HT-29 (cell line): ENCODE data around the gene PPP1R17. TPM values are rescaled to one million over a fixed set of nuclear protein-coding genes. Genes with fewer than 3 reads are reported as not detected.
A peak's percentile ranks its signal among the peaks of the same experiment; 100 is the strongest.

Experiments
- DNase-seq: peaks from one replicate; pipeline ENCODE4 v3.0.0-alpha.2; 2015; ENCODE audit warnings: low spot score
- total RNA-seq: library from RNA; depleted of rRNA; stranded (reverse); fragments of >200 nt; shearing (Covaris generic); gene quantifications from 2 replicates; pipeline ENCODE4 v1.2.3, GENCODE V29; 2014; rRNA removed

PPP1R17 gene
- total RNA-seq, 1 experiment from 2014 or later: not detected

DNA sequence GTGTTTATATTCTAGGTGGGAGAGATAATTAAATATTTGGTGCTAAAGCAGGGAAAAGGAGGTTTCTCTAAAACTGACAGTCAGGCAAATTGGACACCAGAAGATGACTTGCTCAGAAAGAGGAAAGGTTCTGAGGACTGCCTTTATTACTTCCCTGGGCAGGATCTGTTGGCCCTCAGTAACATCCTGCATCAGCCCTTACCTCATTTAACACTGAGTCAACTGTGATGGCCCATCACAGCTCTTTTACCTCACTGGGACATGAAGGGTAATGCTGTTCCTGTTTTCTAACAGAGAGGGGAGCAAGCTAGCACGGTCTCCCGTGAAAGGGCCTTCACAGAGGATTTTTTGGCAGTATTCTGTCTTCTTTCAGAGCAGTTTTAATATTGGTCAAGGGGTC, 12.0 kb downstream of the PPP1R17 start:
- DNase-seq: no peak

DNA sequence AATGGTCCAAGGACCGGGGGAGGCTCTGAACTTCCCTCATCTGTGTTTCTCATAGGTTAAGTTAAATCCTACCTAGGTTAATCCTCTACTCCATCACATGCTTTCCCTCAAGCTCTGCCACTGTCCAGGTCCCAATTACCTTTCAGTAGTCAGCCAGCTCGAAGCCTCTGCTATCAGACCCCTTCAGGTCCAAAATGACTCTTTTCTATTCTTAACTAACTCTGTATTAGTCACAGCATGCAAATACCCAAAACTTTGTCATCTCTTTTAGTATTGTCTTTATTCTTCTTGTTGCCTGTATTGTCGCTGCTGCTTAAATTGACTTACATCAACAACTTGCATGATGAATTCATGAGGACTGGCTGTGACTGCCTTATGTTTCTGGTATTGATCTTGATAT, 15.3 kb downstream of the PPP1R17 start:
- no peak for DNase-seq

DNA sequence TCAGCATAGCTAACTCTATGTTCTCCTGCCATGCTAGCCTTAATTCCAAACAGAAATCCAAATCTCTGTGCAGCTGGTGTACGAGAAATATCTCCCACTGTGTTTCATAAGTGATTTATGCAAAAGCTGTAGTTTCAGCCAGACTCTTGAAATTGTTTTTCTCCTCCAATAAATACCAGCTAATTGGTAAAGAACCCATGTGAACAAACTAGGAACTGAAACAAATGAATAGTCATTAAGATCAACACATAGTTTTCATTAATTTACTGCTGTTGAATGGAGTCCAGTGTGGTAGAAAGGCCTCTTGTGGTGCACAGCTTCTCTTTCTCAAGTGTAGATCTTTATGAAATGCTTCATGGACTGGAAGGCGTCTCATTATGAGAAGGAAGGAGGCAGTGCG, 18.4 kb downstream of the PPP1R17 start:
- DNase-seq: no peak

DNA sequence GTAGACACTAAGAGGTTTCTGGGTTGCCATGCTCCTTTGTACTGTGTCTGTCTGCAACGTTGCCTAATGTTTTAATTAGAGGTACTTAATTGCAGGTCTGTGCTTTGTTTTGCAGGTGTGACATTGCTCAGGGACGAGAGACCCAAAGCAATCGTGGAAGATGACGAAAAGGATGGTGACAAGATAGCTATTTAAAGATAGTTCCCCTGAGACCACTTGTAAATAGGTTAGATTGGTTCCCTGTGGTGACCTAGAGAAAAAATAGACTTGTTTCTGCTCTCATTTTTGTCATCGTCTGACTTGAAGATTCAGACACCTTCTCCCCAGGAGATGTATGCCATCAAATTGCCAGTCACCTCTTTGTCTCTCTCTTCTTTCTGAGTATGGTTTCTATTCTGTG, 20.1 kb downstream of the PPP1R17 start:
- DNase-seq: no peak

DNA sequence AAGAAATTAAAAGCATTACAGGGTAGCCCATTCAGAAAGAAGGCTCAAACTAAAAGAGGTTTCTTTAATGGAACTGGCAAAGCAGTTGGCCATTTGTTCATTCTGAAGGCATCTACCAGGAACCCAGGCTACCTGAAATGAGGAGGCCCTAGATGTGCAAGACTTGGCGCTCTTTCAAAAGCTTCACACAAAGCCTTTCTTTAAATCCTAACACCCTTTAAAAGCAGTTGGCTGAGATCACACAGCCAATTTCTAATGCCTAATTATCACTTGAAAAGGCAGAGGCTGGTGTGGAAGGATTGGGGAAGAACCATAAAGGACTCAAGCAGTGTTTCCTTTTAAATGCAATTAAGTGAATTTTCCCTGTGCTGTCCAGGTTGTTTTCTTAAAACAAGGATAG, 23.2 kb downstream of the PPP1R17 start:
- no peak for DNase-seq

DNA sequence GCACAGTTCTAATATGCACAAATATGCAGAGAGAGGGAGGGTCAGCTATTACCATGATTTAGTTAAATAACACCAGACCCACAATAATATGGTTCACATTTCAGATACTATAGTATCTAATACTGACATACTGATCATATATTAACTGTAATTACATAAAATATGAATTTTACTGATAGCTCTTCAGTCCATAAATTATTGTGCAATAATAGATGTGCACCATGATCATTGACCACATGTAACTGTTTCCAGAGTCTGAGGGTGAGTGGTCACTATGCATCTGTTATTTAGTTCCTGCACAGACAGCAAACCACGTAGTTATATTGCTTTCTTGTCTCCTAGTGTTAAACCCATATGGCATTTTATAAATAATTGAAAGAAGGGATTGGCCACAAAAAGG, 29.3 kb downstream of the PPP1R17 start:
- DNase-seq: no peak

DNA sequence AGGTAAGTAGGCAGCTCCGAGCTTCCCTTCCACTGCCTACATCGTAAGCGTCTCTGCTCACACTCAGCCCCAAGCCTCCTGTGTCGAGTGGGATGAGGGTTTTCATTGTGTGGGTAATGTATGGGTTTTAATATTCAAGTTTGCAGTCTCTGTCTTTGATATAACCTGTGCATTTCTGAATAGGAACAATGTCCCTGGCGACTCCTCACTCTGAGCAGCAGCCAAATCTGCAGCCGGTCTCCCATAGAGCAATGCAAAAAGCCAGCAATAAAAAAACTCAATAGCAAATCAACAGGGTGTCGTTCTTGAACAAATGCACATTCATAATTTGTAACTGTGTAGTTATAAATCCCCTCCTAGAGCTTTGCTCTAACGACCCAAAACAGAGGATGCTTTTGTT, 33.4 kb downstream of the PPP1R17 start:
- DNase-seq: no peak

DNA sequence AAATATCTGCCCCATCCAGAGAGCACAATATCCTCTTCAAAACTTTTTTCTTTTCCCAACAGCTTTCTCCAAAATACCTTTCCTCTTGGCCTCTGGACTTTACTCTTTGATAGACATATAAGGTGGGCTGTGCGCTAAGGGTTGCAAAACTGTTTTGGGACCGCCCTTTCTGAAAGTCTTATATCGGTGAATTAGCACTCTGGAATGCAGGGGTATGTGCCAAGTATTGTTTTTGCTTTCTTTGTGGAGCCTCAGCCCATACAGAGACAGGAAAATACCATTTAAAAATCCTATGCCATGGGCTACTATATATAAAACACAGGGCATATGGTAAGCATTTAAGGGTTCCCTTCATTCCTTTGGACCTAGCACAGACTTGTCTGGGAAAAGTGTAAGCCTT, 37.7 kb downstream of the PPP1R17 start:
- DNase-seq: no peak

DNA sequence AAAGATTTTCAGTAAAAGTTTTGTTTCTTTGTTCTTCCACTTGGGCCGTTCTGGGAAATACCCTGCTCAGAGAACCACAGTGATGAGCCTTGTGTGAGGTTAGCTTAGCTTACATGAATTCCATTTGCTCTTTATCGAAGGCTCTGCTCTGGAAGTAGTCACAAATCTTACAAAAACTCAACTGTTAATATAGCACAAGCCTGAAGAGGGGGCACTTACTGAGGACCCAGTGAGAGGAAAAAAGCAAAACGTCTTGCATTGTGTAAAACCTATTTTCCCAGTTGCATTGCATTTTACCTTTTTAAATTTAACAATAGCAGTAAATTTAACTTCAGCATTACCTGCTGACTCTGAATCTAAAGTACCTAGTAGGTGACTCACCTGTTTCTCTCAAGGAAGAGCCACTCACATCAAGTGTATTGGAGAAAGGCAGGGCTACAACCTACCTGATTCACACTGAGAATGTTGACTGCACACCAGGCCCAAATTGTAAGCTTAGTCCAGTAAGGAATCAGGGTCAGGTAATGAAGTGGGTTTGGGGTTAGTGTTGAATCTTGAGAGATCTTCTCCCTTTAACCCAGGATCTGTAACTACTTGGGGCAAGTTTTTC, 42.3 kb downstream of the PPP1R17 start:
- DNase-seq: no peak

DNA sequence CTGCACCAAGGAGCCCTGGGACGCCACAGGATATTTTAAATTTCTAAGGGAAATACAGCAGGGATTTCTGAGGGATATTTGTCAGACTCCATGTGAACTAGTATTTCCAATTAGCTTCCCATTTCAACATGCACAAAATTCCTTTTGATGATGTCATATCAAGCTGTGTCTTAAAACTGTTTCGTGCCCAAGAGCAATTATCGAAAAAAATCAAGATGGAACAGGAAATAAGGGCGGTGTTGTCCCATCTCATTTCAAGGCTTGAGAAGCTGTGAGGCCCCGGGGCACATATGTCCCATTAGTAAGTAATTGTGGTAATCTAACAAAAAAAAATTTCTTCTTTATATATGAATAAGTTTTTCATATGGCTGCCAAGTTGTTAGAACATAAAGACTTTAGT, 47.4 kb downstream of the PPP1R17 start:
- no peak for DNase-seq

DNA sequence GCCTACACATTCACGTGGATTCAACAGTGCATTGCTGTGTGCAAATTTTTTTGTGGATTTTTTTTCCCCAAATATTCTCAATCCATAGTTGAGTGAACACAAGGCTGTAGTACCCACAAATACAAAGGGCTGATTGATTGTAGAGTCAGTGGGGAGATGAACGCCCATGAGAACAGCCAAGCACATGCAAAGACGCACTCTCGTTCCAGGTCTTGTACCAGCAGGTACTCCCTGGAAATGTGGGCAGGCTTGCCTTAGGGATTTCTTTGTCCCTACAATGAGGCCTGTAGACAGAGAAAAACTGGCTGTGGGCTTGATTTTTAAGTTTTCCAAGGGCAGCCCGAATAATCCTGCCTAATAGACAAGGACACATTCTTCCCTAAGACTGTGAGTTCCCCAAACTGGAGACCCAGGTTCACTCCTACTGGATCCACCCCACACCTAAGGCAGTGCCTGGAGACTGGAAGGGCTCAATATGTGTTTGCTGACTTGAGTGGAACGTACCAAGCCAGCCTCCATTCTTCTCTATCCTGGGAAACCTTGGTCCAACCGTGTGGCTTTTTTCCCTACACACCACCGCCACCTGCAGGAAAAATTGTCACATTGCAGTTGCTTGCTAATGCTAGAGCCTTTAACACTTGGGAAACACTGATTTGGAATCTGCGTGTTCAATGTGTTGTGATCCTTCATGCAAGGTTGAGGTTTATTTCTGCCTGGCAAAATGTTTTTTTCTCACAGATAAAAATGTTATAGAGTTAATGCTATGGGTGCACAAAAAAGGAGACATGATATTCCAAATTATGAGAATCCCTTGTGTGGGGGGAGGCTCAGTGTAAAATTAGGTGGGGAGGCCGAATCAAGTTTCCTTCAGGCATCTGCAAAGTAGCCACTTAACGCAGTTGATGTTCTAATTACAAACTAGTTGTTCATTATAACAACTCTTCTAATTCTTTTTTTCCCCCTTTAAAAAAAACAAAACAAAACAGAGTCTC, 49.3 kb downstream of the PPP1R17 start:
- peak; percentile 95 for DNase-seq

DNA sequence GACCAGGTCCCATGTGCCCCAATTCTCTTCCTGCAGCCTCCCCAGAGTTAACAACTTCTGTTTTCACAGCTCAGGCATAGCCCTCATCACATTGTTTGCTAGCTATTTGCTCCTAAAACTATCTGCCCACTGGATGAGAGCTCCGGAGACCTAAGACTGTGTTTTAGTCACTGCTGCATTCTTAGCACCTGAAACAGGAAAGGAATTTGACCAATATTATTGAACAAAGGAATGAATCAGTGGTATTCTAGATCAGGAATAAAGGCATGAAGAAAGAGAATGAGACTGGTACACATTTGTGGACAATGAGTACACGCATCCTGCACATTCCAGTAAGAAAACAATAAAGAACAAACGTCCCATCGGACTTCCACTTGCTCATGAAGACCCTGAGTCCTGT, 54.8 kb downstream of the PPP1R17 start:
- DNase-seq: no peak

DNA sequence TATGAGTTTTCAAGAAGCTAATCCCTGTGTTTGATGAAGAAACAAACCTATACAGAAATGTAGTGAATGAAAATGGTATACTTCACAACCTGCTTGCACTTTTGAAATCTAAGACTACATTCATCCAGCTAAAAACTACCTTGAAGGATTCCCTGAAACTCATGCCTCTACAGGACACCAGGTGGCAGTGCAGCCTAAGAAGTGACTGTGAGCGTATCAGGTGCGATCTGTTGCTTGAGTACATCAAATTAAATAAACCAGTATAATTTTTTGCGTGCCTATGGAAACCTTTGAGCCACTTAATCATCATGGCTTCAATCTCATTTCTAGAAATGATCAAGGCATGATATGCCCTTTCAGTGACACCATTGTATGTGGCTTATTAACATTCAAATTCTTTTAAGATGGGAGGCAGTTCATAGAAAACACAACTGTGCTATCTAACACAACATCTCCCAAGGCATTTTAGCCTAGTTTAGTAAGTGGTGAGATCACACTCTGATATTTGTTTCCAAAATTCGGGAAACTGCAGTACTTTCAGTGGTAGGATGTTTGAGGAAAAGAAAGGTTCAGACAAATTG, 57.4 kb downstream of the PPP1R17 start:
- DNase-seq: peak; percentile 84

DNA sequence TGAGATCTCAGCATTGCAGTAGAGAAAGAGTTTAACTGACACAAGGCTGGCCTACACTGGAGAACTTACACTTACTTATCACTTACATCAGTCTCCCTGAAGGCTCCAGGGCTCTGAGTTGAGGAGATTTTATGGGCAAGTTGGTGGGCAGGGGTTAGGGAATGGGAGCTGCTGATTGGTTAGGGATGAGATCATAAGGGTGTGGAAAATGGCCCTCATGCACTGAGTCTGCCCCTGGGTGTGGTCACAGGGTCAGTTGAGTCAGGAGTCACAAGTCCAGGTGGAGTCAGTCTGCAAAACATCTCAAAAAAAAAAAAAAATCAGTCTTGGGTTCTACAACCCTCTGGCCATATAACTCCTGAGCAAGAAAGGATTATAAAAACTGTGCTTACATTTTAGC, 60.5 kb downstream of the PPP1R17 start:
- DNase-seq: no peak

DNA sequence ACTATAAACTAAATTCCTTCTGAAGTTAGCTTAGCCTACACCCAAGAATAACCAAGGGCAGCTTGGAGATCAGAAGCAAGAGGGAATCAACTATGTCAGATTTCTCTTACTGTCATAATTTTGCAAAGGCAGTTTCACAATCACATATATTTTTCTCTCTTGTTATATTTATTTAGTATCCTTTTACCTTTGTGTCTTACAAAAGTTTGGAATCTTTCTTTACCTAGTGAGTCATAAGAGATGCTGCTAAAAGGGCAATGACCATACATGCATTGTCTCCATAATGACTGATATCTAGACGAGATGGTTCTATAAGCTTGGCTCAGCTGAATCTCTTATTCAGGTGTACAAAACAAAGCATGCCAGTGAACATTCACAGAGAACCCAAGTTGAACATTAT, 61.1 kb downstream of the PPP1R17 start:
- no peak for DNase-seq

DNA sequence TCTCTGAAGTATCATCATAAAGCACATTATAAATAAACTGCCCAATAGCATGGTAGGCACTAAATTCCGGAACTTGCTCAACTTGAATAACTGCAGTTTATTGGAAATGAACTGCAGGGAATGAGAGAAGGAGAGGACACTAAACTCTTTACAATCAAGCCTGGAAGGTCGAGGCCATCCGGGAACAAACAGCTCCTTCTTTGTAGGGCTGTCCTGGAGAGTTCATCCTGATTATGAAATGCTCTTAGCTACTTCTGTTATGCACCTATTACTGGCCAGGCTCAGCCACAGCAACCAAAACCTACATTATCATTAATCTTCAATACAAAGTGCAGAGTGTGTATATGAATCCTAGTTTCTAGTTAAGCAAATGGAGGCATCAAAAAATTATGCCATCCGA, 64.7 kb downstream of the PPP1R17 start:
- no peak for DNase-seq

Other genes with a start within 250 kb of the PPP1R17 start
- gene ITPRID1, start 173.1 kb upstream of the PPP1R17 start, total RNA-seq: 0.05 TPM in 1 of 2 replicates, not detected in the other